Midbrain (tissue), 1 donor: Measurements from ENCODE around the gene RHEX.
"Not testable (repeated sequence)": the region's sequence is repeated elsewhere in the genome, so short reads cannot be mapped to it uniquely, and the experiment has no call there.

Source experiments
- DNase-seq: peaks from one replicate; lab custom pipeline; 2025; lab: John Stamatoyannopoulos, UW

RHEX gene

GRCh38 chr1:206030191-206030590 lies 22.8 kb upstream of the RHEX start:
- no peak for DNase-seq

GRCh38 chr1:206030714-206031113 lies 22.3 kb upstream of the RHEX start:
- peak; percentile 76 for DNase-seq

- no peak for DNase-seq
Measured at GRCh38 chr1:206032380-206033140, 20.4 kb upstream of the RHEX start.

GRCh38 chr1:206035027-206035426 lies 17.9 kb upstream of the RHEX start:
- no peak for DNase-seq

GRCh38 chr1:206036663-206037455 lies 16.1 kb upstream of the RHEX start:
- no peak for DNase-seq

GRCh38 chr1:206037581-206037980 lies 15.4 kb upstream of the RHEX start:
- DNase-seq: no peak

- no peak for DNase-seq
Measured at GRCh38 chr1:206039046-206039973, 13.7 kb upstream of the RHEX start.

- no peak for DNase-seq
Measured at GRCh38 chr1:206040328-206040727, 12.6 kb upstream of the RHEX start.

GRCh38 chr1:206041640-206042039 lies 11.3 kb upstream of the RHEX start:
- no peak for DNase-seq

- no peak for DNase-seq
Measured at GRCh38 chr1:206047271-206047670, 5.7 kb upstream of the RHEX start.

- peak; percentile 15 for DNase-seq
Measured at GRCh38 chr1:206048582-206048981, 4.4 kb upstream of the RHEX start.

- DNase-seq: no peak
Measured at GRCh38 chr1:206049293-206049692, 3.7 kb upstream of the RHEX start.

GRCh38 chr1:206049919-206050600 lies 2.9 kb upstream of the RHEX start:
- no peak for DNase-seq

GRCh38 chr1:206050655-206051235 lies 2.2 kb upstream of the RHEX start:
- no peak for DNase-seq

- not testable (repeated sequence) for DNase-seq
Measured at GRCh38 chr1:206052231-206052865, 625 bp upstream of the RHEX start.

GRCh38 chr1:206053616-206054015 lies 643 bp downstream of the RHEX start:
- not testable (repeated sequence) for DNase-seq

GRCh38 chr1:206055069-206055625 lies 2.2 kb downstream of the RHEX start:
- DNase-seq: not testable (repeated sequence)

GRCh38 chr1:206055639-206056323 lies 2.8 kb downstream of the RHEX start:
- DNase-seq: not testable (repeated sequence)

GRCh38 chr1:206058289-206058926 lies 5.4 kb downstream of the RHEX start:
- DNase-seq: not testable (repeated sequence)
